GM18511 (cell line): Measurements from ENCODE around the gene ATF7.

Experiments used
- ATAC-seq: cut with Tn5 transposase; IDR thresholded peaks from one replicate; pipeline ENCODE4 v1.9.1; 2021; ENCODE audit warnings: mild to moderate bottlenecking, moderate library complexity; ENCODE audit not compliant: unreplicated experiment

Gene ATF7

GRCh38 chr12:53464685-53465418 lies 161.3 kb downstream of the ATF7 start:
- no peak for ATAC-seq

GRCh38 chr12:53463802-53464560 lies 162.2 kb downstream of the ATF7 start:
- no peak for ATAC-seq

GRCh38 chr12:53462935-53463334 lies 163.2 kb downstream of the ATF7 start:
- no peak for ATAC-seq

DNA sequence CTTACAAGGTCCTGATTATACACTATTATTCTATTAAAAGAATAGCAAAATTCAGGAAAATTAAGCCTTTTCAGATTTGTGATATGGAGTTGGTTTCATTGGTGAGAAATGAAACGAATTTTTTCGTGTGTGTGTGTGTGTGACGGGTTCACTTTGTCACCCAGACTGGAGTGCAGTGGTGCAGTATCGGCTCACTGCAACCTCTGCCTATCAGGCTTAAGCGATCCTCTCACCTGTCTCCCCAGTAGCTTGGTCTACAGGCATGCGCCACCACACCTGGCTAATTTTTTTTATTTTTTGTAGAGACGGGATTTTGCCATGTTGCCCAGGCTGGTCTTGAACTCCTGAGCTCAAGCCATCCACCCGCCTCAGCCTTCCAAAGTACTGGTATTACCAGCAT lies 164.6 kb downstream of the ATF7 start:
- ATAC-seq, result no peak

- ATAC-seq, result no peak
These were observed 165.1 kb downstream of the ATF7 start for GRCh38 chr12:53461059-53461458.

DNA sequence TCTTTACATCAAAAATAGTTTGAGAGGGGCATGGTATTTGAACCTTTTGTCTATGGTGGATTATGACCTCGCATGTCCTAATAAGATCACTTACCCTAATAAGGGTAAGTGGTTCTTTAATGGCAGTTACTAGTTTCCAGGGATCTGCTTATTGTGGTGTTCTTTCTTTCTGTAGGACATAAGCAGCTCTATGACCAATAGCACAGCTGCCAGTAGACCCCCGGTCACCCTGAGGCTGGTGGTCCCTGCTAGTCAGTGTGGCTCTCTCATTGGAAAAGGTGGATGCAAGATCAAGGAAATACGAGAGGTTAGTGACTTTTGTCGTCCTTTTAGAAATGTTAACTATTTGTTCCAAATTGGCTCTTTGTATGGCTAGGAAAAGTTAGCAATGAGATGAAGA lies 167.1 kb downstream of the ATF7 start:
- ATAC-seq, result no peak
